SH-SY5Y (cell line): ENCODE results near the gene DEPDC1B.

Experiments
- GATA2 ChIP-seq: IDR thresholded peaks from 2 replicates; pipeline ENCODE4 v1.6.1; 2011; ENCODE audit warnings: mild to moderate bottlenecking, low read depth, low read length
- GATA3 ChIP-seq: IDR thresholded peaks from 2 replicates; pipeline ENCODE4 v1.6.1; 2011; ENCODE audit warnings: low read depth, mild to moderate bottlenecking, low read length, moderate library complexity

The DEPDC1B gene

DNA sequence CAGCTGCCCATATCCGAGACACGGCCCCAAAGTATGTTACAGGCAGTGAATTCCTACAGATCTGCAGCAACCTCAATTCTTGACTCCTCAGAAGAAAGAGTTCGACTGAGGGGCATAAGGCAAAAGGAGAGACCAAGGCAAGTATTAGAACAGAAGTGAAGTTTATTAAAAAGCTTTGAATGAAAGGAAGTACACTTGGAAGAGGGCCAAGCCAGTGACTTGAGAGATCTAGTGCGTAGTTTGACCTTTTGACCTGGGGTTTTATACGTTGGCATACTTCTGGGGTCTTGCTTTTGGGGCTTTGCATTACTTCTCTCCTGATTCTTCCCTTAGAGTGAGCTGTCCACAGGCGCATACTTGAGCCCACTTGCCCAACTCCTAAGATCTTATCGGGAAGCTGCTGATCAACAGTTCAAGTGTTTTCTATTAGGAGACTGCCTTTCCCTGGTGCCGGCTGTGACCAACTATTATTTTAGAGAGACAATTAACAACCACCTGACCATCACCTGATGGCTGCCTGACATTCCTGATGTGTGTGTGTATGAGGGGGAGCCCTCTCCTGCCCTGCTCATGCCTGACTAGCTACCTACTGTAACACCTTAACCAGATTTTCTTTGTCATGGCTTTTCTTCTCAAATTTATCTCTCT is 1.5 kb upstream of the DEPDC1B start:
- TF ChIP-seq GATA2: no peak
- TF ChIP-seq GATA3: no peak

DNA sequence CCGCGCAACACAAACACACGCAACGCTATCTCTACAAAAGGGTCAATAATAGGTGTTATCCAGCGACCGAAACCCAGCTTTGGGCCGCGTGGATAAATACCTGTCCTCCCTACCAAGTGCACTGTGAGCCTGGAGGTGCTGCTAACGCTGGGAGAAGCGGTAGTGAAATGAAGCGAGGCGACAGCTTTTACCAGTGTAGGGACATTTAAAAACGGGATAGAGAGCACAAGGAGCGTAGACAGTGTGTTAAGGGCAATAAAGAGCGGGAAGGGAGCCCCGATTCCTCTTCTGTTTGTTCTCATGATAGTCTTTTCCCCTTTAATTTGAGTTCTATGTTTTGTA is 421 bp upstream of the DEPDC1B start:
- TF ChIP-seq GATA2 (no peak), GATA3 (no peak)

DNA sequence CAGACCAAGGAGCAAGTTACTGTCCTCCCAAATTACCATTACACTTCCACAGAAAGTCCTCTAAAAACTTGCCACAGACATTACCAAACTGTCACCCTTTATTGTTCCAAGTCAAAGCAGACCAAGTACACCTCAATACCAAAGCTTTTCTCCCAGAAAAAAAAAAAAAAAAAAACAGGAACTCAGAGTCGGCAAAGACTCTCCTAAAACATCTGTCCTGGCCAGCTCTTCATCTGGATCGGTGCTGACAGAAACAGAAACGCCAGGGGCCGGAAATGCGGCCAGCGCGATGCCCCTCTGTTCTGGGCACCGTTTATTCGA is 718 bp downstream of the DEPDC1B start:
- TF ChIP-seq GATA3 (no peak), GATA2 (no peak)

DNA sequence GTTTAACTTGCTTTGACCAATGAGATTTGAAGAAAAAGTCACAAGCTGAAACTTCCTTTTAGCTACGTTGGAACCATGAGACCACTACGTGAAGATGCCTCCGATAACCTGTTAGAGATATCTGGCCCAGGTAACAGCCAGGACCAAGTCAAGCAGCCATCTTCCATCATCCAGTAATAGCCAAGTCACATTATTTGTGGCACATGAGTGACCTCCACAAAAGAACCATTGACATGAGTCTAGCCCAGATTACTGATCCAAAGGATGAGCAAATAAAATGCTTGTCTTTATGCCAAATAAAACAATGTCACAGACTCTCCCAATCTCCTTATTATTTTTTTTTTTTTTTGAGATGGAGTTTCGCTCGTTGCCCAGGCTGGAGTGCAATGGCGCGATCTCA is 1.6 kb downstream of the DEPDC1B start:
- no peak for TF ChIP-seq GATA3
- TF ChIP-seq GATA2: no peak

DNA sequence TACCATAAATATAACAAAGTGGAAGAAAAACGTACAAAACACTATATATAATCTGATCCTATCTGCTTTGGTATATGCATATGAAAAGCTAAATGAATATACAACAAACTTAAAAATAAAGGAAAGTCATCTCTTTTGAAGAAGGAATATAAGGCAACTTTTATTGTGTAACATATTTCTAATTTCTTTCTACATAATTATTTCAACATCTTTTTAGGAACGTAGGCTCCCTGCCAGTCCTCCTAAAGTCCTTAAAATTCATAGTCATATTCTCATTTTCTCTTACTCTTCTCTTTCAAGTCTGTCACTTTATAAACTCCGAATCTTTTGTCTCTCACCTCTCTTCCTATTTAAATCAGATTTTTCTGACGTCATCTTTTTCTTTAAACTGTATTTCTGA is 9.6 kb downstream of the DEPDC1B start:
- TF ChIP-seq GATA3: no peak
- TF ChIP-seq GATA2: no peak

DNA sequence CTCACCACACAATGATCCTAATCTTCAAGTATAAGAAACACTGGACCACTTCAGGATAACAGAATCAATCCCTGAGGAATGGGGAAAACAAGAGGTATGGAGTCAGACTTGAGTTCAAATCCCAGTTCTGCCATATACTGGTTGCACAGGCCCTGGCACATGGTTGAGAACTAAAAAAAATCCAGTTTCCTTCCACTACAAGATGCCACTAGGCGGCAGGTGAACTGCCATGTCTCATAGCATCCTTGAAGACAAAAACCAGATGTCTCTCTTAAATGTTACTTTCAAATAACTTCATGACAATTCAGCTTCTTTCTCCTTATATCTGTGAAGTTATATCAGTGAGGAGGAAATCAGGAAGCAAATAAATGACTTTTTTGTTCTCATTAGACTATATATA is 11.0 kb downstream of the DEPDC1B start:
- TF ChIP-seq GATA2 (no peak), GATA3 (no peak)

DNA sequence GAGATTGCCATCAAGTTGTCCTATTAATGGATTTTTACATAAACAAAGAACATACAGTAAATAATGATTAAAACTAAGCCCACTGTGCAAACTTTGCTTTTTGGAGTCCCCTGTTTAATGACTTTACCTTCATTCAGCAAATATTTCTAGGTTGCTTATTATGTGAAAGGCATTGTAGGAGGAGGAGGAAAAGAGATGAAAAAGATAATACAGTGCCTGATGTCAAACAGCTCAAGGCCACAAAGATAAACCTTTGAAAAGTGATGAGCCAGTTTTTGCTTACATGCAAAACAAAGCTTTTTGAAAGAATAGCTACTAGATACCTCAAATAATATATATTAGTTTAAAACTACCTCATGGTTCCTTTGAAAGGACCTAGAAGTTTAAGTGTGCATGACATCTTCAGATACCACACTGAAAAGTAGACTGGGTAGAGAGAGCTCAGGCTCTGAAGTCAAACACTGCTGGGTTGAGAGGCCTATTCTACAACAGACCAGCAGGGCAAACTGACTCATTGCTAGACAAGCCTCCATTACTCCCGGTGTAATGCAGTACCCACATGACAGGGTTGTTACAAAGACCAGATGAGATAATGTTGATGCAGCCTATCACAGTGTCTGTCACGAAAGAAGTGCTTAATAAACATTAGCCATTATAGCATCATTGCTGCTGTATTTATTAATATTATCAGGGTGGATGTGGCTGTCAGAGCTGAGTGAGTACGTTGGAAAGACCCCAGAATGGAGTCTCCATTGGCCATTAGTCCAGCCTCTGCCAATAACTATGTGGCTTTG is 11.8 kb downstream of the DEPDC1B start:
- TF ChIP-seq GATA3 (no peak), GATA2 (no peak)

DNA sequence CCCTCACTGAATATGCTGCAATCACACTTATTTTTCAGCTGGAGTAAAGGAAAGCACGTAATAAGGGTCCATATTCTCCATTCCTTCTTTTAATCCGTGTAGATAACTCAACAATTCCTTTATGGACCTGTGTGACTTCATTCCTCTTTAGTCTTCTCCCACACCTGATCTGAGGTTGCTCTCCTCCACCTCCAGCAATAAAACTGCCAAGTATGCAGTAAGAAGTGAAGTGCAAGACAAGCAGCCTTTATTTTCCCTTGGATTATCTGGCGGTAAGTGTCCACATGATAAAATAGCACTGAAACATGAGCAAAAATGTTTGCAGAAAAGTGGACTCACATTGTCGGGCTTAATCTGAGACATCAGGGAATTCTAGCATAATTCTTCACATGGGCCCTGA is 13.8 kb downstream of the DEPDC1B start:
- no peak for TF ChIP-seq GATA2
- TF ChIP-seq GATA3: no peak

DNA sequence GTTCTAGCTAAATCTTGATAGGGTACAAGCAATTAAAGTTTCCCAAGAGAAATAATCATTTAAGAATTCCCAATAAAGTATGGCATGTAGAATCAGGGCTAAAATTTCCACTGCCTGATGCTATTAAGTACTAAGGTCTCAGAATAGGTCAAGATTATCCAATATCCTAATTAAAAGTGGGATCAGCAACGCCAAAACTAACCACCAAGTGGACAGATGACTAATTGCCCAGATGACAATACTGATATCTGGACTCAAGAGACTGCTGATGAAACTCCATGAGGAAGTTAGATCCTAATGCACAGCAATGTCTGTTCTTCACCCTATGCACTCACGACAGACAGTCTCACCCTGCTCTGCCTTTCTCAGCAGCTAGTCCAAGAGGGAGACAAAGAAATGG is 14.3 kb downstream of the DEPDC1B start:
- no peak for TF ChIP-seq GATA2

DNA sequence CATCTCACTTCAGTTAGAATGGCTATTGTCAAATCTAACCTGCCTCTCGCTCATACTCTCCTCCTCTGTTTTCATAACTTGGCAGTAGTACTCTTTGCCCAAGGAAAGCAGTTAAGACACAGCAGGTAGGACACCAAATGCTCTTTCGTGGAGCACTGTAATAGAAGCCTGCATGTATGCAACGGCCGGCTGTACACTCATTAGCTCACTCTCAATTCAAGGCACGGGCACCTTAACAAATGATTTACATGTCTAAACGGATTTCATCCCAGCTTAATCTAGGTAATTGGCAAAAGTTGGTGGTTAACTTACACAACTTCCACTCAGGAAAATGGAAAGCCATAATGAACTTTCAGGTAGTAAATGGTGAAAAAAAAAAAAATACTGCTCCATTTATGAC is 14.9 kb downstream of the DEPDC1B start:
- TF ChIP-seq GATA2 (no peak), GATA3 (no peak)

DNA sequence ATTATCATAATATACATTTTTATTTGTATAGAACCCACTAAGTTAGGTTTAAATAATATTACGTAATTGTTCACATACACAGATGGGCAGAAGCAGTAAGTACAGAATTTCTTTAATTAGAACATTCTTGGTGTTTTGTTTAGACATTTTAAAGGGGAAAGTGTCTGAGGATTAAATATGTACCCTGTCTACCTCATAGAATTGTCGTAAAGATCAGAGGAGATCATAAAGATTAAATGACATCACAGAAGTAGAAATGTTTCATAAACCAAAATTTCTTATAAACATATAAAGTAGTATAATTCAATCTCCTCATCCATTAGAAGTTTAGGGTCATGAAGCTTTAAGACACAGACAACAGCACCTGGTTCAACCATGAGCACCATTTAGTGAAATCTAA is 20.1 kb downstream of the DEPDC1B start:
- no peak for TF ChIP-seq GATA3
- TF ChIP-seq GATA2: no peak

DNA sequence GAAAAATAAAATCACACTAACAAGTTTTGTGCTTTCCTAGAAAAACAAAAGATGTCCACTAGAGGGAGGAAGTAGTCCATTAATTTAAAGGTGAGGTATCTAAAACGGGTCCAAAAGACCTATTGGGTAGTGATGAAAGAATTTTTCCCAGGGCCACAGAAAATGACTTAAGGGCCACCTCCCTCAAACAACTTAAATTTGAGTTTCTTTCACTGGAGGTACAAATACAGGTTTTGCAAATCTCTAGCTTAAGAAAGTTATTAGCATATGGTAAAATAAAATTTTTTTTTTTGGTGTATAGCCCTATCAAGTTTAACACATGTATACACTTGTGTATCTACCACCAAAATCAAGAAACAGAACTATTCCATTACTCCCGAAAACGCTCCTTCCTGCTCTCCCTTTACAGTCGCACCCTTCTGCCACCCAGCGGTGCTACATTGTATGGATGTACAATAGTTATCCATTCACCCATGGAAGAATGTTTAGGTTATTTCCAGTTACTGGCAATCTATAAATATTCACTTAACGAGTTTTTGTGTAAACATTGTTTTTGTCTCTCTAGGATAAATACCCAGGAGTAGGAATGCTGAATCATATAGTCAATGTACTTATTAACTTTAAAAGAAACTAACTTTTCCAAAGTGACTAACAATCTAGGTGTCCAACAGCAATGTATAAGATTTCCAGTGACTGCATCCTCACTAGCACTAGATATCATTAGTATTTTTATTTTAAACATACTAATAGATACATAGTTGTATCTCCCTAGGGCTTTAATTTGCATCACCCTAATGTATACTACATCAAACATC is 21.9 kb downstream of the DEPDC1B start:
- TF ChIP-seq GATA2 (no peak), GATA3 (no peak)

DNA sequence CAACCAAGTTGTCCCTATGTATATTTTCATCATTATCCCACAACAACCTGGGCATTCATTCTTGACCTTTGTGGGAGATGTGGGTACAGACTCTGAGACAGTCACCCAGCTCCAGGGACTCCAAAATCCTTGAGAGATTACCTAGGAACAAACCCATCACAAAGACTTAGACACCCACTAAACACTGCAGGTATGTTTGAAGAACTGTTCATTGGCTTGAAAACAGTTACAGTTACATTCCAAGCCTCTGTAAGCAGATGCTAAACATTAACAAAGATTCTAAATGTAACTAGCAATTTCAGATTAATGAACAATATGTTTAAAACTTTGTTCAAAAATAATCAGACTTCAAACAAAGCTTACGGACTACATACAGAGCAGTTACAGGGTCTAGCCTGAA is 24.7 kb downstream of the DEPDC1B start:
- TF ChIP-seq GATA3: no peak
- TF ChIP-seq GATA2: no peak

DNA sequence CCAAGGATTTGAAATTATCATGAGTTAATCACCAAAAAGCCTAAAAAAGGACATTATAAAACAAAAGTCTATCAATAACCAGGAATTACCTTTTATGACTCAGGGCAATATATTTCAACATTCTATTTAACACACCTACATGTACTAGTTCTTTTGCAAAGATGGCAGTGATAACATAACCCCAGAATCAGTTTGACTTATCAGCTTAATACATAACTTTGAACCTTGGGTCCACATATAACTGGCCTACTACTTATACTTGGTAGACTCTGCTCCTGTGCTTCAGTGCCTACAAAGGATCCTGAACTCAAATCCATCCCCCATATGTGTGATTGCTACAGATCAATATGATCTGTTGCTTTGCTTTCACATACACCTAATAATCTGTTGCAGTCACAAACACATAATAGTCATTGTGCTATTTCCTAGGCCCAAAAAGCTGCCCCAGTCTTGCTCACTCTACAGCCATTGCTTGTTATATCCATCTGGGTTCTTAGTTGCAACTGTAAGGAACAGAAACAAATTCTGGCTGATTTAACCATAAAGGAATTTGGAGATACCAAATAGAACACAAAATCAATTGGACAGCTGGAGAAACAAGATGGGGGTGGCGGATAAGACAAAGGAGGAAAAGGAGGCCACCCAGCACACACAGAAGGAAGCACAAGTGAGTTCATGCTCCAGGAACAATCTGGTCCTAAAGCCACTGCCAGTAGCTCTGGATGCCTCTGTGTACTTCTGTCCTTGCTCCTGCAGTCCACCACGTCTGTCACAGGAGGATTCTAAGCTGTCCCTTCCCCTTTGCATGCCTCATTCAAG is 25.5 kb downstream of the DEPDC1B start:
- no peak for TF ChIP-seq GATA3
- TF ChIP-seq GATA2: no peak
